ENCODE data around the gene PDE4D. TPM values are rescaled to one million over a fixed set of nuclear protein-coding genes. Genes with fewer than 3 reads are reported as not detected.
"Not testable (repeated sequence)": the region's sequence is repeated elsewhere in the genome, so short reads cannot be mapped to it uniquely, and the experiment has no call there.

The PDE4D gene
- total and polyA plus RNA-seq, 4 donors = 12.8 to 167 (median 44.5) TPM

DNA sequence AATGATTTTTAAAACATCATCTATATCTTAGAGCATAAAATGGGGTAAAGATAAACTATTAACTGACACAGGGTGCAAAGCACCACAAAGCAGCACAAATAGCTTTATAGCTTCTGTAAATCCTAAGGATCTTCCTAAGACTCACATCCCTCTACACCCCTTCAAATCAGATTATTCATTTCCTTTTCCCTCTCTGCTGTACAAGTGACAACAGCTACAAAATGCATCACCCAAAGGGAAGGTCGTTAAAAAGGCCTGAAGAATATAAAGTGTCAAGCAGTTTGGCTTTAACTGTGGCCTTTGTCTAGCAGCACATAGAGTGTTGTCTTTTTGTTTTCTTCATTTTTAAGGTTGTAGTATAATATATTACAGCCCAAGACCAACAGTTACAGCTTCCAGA, 422.1 kb downstream of the PDE4D start:
- Histone ChIP-seq H3K27me3 (ENCODE audit: control insufficient read depth in 3 of 3, insufficient read depth in 3 of 3, low read length in 2 of 3) (no peaks in the 10 kb centered on the region), H3K9ac (ENCODE audit: insufficient read depth in 1 of 2, low read length in 2 of 2) (no peak overlapping the region), H3K4me3 (no peak overlapping the region), H3K4me1 (ENCODE audit: control insufficient read depth in 5 of 5, insufficient read depth in 5 of 5, low read length in 5 of 5) (no peaks in the 10 kb centered on the region), H3K36me3 (ENCODE audit: control insufficient read depth in 4 of 4, insufficient read depth in 4 of 4, low read length in 4 of 4) (no peaks in the 10 kb centered on the region), H3K27ac (ENCODE audit: low read depth in 1 of 2, low read length in 1 of 2) (no peak overlapping the region), H3K9me3 (ENCODE audit: control insufficient read depth in 4 of 4, insufficient read depth in 3 of 4, low read length in 3 of 4) (no peaks in the 10 kb centered on the region)
- 44 to 66% methylated on average over 1 of the region's 1 CpG for WGBS, 2 donors
- ATAC-seq (ENCODE audit: insufficient read depth, low FRiP score) (no peak), DNase-seq (no peak)
- TF ChIP-seq, protein P1, sequence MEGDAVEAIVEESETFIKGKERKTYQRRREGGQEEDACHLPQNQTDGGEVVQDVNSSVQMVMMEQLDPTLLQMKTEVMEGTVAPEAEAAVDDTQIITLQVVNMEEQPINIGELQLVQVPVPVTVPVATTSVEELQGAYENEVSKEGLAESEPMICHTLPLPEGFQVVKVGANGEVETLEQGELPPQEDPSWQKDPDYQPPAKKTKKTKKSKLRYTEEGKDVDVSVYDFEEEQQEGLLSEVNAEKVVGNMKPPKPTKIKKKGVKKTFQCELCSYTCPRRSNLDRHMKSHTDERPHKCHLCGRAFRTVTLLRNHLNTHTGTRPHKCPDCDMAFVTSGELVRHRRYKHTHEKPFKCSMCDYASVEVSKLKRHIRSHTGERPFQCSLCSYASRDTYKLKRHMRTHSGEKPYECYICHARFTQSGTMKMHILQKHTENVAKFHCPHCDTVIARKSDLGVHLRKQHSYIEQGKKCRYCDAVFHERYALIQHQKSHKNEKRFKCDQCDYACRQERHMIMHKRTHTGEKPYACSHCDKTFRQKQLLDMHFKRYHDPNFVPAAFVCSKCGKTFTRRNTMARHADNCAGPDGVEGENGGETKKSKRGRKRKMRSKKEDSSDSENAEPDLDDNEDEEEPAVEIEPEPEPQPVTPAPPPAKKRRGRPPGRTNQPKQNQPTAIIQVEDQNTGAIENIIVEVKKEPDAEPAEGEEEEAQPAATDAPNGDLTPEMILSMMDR (IDR thresholded peaks at IDR 0.05; ENCODE audit: control extremely low read depth, extremely low read depth) = no peak

DNA sequence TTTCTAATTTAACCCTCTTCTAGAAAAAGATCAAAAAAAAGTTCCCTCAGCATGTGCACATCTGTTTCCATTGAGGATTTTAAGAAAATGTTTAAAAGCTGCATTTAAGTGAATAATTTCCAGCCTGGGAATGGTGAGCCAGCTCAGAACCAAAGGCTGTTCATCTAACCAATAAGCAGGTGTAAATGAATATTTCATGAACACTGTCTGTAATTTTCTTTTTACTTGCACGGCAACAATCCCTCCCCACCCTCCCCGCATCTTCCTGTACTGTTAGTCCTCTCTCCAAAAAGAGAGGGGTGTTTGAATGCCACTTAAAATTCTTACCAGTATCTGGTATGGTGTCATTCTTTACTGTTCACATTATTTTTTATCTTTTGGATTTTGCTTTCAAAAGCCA, 425.6 kb downstream of the PDE4D start:
- TF ChIP-seq, protein P1 (IDR thresholded peaks at IDR 0.05; ENCODE audit: control extremely low read depth, extremely low read depth) = no peak
- no peaks in the 10 kb centered on the region for H3K9me3 ChIP-seq (ENCODE audit: control insufficient read depth in 4 of 4, insufficient read depth in 3 of 4, low read length in 3 of 4)
- ATAC-seq (ENCODE audit: insufficient read depth, low FRiP score) (no peak), DNase-seq (no peak)
- no peak overlapping the region for H3K27ac ChIP-seq (ENCODE audit: low read depth in 1 of 2, low read length in 1 of 2)
- no peaks in the 10 kb centered on the region for H3K4me1 ChIP-seq (ENCODE audit: control insufficient read depth in 5 of 5, insufficient read depth in 5 of 5, low read length in 5 of 5)
- no peak overlapping the region for H3K4me3 ChIP-seq
- 95 to 100% methylated on average over 2 of the region's 2 CpGs for WGBS, 2 donors
- no peaks in the 10 kb centered on the region for H3K36me3 ChIP-seq (ENCODE audit: control insufficient read depth in 4 of 4, insufficient read depth in 4 of 4, low read length in 4 of 4)
- H3K27me3 ChIP-seq (ENCODE audit: control insufficient read depth in 3 of 3, insufficient read depth in 3 of 3, low read length in 2 of 3) = no peaks in the 10 kb centered on the region
- no peak overlapping the region for H3K9ac ChIP-seq (ENCODE audit: insufficient read depth in 1 of 2, low read length in 2 of 2)

DNA sequence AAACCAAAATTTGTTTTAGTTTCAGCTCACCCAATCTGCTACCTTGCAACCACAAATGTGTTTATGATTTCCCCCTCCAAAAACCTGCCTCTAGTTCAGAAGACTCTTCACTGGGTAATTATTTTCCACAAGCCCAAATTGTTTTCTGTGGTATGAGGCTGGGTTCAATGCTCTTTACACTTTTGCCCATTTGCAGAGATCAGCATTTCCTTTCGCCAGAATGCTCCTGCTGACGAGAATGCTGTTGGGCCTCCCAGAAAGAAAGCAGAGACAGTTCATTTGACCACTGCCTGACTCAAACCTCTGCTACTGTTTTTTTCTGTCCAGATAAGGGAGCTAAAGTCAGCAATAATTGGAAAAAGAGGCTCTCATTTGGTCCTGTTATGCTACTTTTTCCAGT, 427.3 kb downstream of the PDE4D start:
- ATAC-seq (ENCODE audit: insufficient read depth, low FRiP score) (no peak), DNase-seq (peak in 2 of 3 donors; percentile 41)
- no peaks in the 10 kb centered on the region for H3K27me3 ChIP-seq (ENCODE audit: control insufficient read depth in 3 of 3, insufficient read depth in 3 of 3, low read length in 2 of 3)
- no peaks in the 10 kb centered on the region for H3K36me3 ChIP-seq (ENCODE audit: control insufficient read depth in 4 of 4, insufficient read depth in 4 of 4, low read length in 4 of 4)
- WGBS, 2 donors = 55 to 82% methylated on average over 2 of the region's 2 CpGs
- TF ChIP-seq, protein P1 (IDR thresholded peaks at IDR 0.05; ENCODE audit: control extremely low read depth, extremely low read depth) = no peak
- no peak overlapping the region for H3K9ac ChIP-seq (ENCODE audit: insufficient read depth in 1 of 2, low read length in 2 of 2)
- H3K9me3 ChIP-seq (ENCODE audit: control insufficient read depth in 4 of 4, insufficient read depth in 3 of 4, low read length in 3 of 4) = no peaks in the 10 kb centered on the region
- H3K4me1 ChIP-seq (ENCODE audit: control insufficient read depth in 5 of 5, insufficient read depth in 5 of 5, low read length in 5 of 5) = no peaks in the 10 kb centered on the region
- H3K27ac ChIP-seq (ENCODE audit: low read depth in 1 of 2, low read length in 1 of 2) = no peak overlapping the region
- no peak overlapping the region for H3K4me3 ChIP-seq

DNA sequence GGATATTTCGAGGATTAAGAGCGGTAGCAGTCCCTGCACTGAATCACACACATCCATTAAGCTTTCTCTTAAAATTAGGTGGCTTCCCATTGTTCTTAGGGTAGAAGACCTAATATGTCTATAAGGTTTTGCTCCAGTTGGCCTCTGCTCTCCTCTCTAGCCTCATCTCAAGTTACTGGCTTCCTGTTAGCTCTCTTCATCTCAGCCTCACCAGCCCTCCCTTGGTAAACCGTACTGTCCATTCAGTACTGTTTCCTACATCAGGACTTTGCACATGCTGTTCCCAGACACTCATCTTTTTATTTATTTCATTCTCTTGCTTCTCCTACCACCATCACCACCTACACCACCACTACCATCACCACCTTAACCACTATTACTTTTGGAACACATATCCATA, 428.6 kb downstream of the PDE4D start:
- Histone ChIP-seq H3K27me3 (ENCODE audit: control insufficient read depth in 3 of 3, insufficient read depth in 3 of 3, low read length in 2 of 3) (no peaks in the 10 kb centered on the region), H3K4me1 (ENCODE audit: control insufficient read depth in 5 of 5, insufficient read depth in 5 of 5, low read length in 5 of 5) (peaks cover 0 to 2% (median 0%) of the 10 kb centered on the region in 5 donors), H3K4me3 (no peak overlapping the region), H3K27ac (ENCODE audit: low read depth in 1 of 2, low read length in 1 of 2) (no peak overlapping the region), H3K36me3 (ENCODE audit: control insufficient read depth in 4 of 4, insufficient read depth in 4 of 4, low read length in 4 of 4) (no peaks in the 10 kb centered on the region), H3K9me3 (ENCODE audit: control insufficient read depth in 4 of 4, insufficient read depth in 3 of 4, low read length in 3 of 4) (no peaks in the 10 kb centered on the region), H3K9ac (ENCODE audit: insufficient read depth in 1 of 2, low read length in 2 of 2) (no peak overlapping the region)
- 96 to 97% methylated on average over 3 of the region's 3 CpGs for WGBS, 2 donors
- DNase-seq (no peak), ATAC-seq (ENCODE audit: insufficient read depth, low FRiP score) (no peak)
- TF ChIP-seq, protein P1 (IDR thresholded peaks at IDR 0.05; ENCODE audit: control extremely low read depth, extremely low read depth) = no peak

- not testable (repeated sequence) for H3K4me3 ChIP-seq; ATAC-seq (ENCODE audit: insufficient read depth, low FRiP score); H3K27ac ChIP-seq (ENCODE audit: low read depth in 1 of 2, low read length in 1 of 2); H3K27me3 ChIP-seq (ENCODE audit: control insufficient read depth in 3 of 3, insufficient read depth in 3 of 3, low read length in 2 of 3); DNase-seq; H3K9me3 ChIP-seq (ENCODE audit: control insufficient read depth in 4 of 4, insufficient read depth in 3 of 4, low read length in 3 of 4); H3K36me3 ChIP-seq (ENCODE audit: control insufficient read depth in 4 of 4, insufficient read depth in 4 of 4, low read length in 4 of 4); H3K4me1 ChIP-seq (ENCODE audit: control insufficient read depth in 5 of 5, insufficient read depth in 5 of 5, low read length in 5 of 5); H3K9ac ChIP-seq (ENCODE audit: insufficient read depth in 1 of 2, low read length in 2 of 2)
- WGBS, 2 donors = 72 to 81% methylated on average over 4 of the region's 4 CpGs
Measured at GRCh38 chr5:59463618-59464166, 429.8 kb downstream of the PDE4D start.

Data from lung (tissue), 12 donors.